ENCODE results near the gene TYW1B. TPM values are rescaled to one million over a fixed set of nuclear protein-coding genes. Genes with fewer than 3 reads are reported as not detected.
"Not testable (repeated sequence)": the region's sequence is repeated elsewhere in the genome, so short reads cannot be mapped to it uniquely, and the experiment has no call there.

TYW1B gene
- total RNA-seq, 5 donors from 2014 or later (not counting 1 experiment from before 2014, with no cell fraction given): 3.7 to 7.3 (median 5.7) TPM

DNA sequence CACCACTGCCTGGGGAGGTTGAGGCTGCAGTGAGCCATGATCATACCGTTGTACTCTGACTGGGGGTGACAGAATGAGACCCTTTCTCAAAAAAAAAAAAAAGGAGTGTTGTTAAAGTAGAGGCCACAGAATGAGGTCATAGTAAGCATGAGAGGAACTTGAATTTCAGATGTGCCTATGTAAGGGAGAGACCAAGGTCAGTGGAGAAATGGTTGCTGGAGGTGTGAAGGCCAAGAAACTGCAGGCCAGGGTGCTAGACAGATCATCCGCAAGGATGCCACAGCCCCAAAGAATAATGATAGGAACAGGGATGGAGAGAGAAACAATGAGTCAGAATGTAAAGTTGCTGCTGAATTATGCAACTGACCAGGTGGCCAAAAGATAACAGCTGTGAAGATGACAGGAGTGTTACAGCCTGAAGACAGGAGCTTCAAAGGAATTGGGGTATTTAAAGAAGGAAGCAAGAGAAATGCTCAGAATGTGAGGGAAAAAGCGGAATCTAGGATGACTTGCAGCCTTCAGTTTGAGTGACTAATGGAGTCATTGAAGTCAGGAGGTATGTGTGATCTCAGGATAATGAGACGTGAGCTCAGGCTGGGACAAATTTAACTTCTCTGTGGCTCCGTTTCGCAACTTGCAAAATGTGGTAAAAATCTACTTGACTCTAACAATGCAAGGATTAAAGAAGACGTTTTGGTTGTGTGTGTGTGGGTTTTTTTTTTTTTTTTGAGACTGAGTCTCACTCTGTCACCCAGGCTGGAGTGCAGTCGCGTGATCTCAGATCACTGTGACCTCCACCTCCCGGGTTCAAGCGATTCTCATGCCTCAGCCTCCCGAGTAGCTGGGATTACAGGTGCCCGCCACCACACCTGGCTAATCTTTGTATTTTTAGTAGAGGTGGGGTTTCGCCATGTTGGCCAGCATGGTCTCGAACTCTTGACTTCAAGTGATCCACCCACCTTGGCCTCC is 22.2 kb downstream of the TYW1B start:
- no peaks in the 10 kb centered on the region for H3K9me3 ChIP-seq
- WGBS (ENCODE audit: insufficient coverage): 84% methylated on average over 4 of the region's 15 CpGs
- H3K4me3 Mint-ChIP-seq: no peak overlapping the region
- ChIA-PET POLR2A (no interaction called here), CTCF (no interaction called here)
- no peak overlapping the region for H3K27ac Mint-ChIP-seq
- DNase-seq (no peak), ATAC-seq (replicated peaks in 1 of 4) (no peak)
- H3K27me3 ChIP-seq (replicated peaks in 1 of 2; ENCODE audit: control insufficient read depth in 2 of 2, extremely low read depth in 1 of 2, insufficient read depth in 2 of 2, low read length in 1 of 2): no peaks in the 10 kb centered on the region
- H3K27ac ChIP-seq (ENCODE audit: low read length): no peak overlapping the region
- H3K27me3 Mint-ChIP-seq: no peaks in the 10 kb centered on the region
- H3K36me3 Mint-ChIP-seq: peaks cover 53% of the 10 kb centered on the region
- H3K9me3 Mint-ChIP-seq: no peaks in the 10 kb centered on the region
- no peaks in the 10 kb centered on the region for H3K4me1 ChIP-seq (ENCODE audit: control insufficient read depth in 1 of 2, extremely low read depth in 1 of 2, insufficient read depth in 2 of 2, low read length in 2 of 2)
- peaks cover 0 to 26% of the 10 kb centered on the region in 2 donors for H3K36me3 ChIP-seq (ENCODE audit: control insufficient read depth in 2 of 2, extremely low read depth in 1 of 2, insufficient read depth in 1 of 2, low read length in 1 of 2)
- no peak overlapping the region for H3K4me3 ChIP-seq (ENCODE audit: control insufficient read depth in 1 of 2, extremely low read depth in 1 of 2, low read length in 1 of 2)
- no peaks in the 10 kb centered on the region for H3K4me1 Mint-ChIP-seq

DNA sequence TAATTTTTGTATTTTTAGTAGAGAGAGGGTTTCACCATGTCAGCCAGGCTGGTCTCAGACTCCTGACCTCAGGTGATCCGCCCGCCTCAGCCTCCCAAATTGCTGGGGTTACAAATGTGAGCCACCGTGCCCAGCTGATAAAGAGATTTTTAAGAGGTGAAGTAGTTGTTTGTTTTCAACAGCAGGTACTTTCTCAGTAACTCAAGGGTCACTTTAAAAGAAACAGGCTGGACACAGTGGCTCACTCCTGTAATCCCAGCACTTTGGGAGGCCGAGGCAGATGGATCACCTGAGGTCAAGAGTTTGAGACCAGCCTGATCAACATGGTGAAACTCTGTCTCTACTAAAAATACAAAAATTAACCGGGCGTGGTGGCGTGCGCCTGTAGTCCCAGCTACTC is 24.2 kb downstream of the TYW1B start:
- H3K27ac Mint-ChIP-seq; ATAC-seq (replicated peaks in 1 of 4); H3K4me3 Mint-ChIP-seq; H3K27me3 Mint-ChIP-seq; H3K27ac ChIP-seq (ENCODE audit: low read length); CTCF ChIA-PET; H3K4me1 ChIP-seq (ENCODE audit: control insufficient read depth in 1 of 2, extremely low read depth in 1 of 2, insufficient read depth in 2 of 2, low read length in 2 of 2); H3K9me3 ChIP-seq; H3K4me1 Mint-ChIP-seq; DNase-seq; H3K9me3 Mint-ChIP-seq; H3K4me3 ChIP-seq (ENCODE audit: control insufficient read depth in 1 of 2, extremely low read depth in 1 of 2, low read length in 1 of 2); H3K27me3 ChIP-seq (replicated peaks in 1 of 2; ENCODE audit: control insufficient read depth in 2 of 2, extremely low read depth in 1 of 2, insufficient read depth in 2 of 2, low read length in 1 of 2); POLR2A ChIA-PET: not testable (repeated sequence)
- H3K36me3 Mint-ChIP-seq: peaks cover 56% of the 10 kb centered on the region
- H3K36me3 ChIP-seq (ENCODE audit: control insufficient read depth in 2 of 2, extremely low read depth in 1 of 2, insufficient read depth in 1 of 2, low read length in 1 of 2): peaks cover 0 to 21% of the 10 kb centered on the region in 2 donors
- 100% methylated on average over 4 of the region's 8 CpGs for WGBS (ENCODE audit: insufficient coverage)

GRCh38 chr7:72801564-72801963 is 26.4 kb downstream of the TYW1B start:
- peaks cover 60% of the 10 kb centered on the region for H3K36me3 Mint-ChIP-seq
- H3K4me3 Mint-ChIP-seq; ATAC-seq (replicated peaks in 1 of 4); H3K4me1 ChIP-seq (ENCODE audit: control insufficient read depth in 1 of 2, extremely low read depth in 1 of 2, insufficient read depth in 2 of 2, low read length in 2 of 2); H3K27ac ChIP-seq (ENCODE audit: low read length); H3K4me1 Mint-ChIP-seq; H3K27me3 ChIP-seq (replicated peaks in 1 of 2; ENCODE audit: control insufficient read depth in 2 of 2, extremely low read depth in 1 of 2, insufficient read depth in 2 of 2, low read length in 1 of 2); CTCF ChIA-PET; H3K27ac Mint-ChIP-seq; H3K9me3 ChIP-seq; DNase-seq; H3K4me3 ChIP-seq (ENCODE audit: control insufficient read depth in 1 of 2, extremely low read depth in 1 of 2, low read length in 1 of 2); POLR2A ChIA-PET; H3K27me3 Mint-ChIP-seq; H3K9me3 Mint-ChIP-seq: not testable (repeated sequence)
- H3K36me3 ChIP-seq (ENCODE audit: control insufficient read depth in 2 of 2, extremely low read depth in 1 of 2, insufficient read depth in 1 of 2, low read length in 1 of 2): peaks cover 9 to 20% of the 10 kb centered on the region in 2 donors
- no CpG with 5 or more reads among the region's 1 CpG for WGBS (ENCODE audit: insufficient coverage)

DNA sequence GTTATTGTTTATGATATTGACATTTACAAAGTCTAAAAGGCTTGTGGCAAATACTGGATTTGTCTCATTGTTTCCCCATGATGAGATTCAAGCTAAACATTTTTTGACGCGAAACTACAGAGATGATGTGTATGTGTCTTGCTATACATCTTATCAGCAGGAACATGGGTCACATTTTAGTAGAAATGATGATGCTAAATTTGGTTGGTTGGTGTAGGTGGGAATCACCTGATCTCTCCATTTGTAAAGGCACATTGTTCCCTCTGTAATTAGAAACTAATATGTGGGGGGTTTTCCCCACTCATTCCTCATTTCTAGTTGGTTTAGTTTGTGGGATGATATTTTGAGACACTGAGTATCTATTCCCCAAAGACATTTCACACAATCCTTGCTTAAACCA is 32.6 kb downstream of the TYW1B start:
- DNase-seq: not testable (repeated sequence)

DNA sequence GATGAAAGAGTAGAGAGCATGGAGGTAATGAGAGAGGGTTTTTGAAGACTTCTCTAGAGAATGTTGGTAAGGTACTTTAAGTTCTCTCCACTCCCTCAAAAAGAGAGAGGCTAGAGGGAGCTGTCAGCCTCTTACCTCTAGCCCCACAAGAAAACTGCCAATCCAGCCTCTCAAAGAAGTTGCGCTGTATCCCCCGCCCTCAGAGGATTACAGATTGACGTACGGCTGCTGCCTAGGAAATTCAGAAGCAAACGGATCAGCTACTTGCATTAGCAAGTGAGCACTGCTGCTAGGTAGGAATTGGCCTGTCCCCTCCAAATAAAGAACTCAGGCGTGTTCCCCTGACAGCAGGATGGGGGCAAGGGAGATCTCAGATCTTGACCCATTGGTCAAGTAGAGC is 34.2 kb downstream of the TYW1B start:
- Mint-ChIP-seq H3K27me3 (no peaks in the 10 kb centered on the region), H3K36me3 (peaks cover 34% of the 10 kb centered on the region), H3K9me3 (peaks cover 0 to 9% (median 0%) of the 10 kb centered on the region in 3 donors), H3K4me3 (no peak overlapping the region), H3K4me1 (no peaks in the 10 kb centered on the region), H3K27ac (no peak overlapping the region)
- Histone ChIP-seq H3K4me3 (ENCODE audit: control insufficient read depth in 1 of 2, extremely low read depth in 1 of 2, low read length in 1 of 2) (no peak overlapping the region), H3K36me3 (ENCODE audit: control insufficient read depth in 2 of 2, extremely low read depth in 1 of 2, insufficient read depth in 1 of 2, low read length in 1 of 2) (peaks cover 7 to 9% of the 10 kb centered on the region in 2 donors), H3K27me3 (replicated peaks in 1 of 2; ENCODE audit: control insufficient read depth in 2 of 2, extremely low read depth in 1 of 2, insufficient read depth in 2 of 2, low read length in 1 of 2) (no peaks in the 10 kb centered on the region), H3K4me1 (ENCODE audit: control insufficient read depth in 1 of 2, extremely low read depth in 1 of 2, insufficient read depth in 2 of 2, low read length in 2 of 2) (no peaks in the 10 kb centered on the region), H3K27ac (ENCODE audit: low read length) (no peak overlapping the region), H3K9me3 (no peaks in the 10 kb centered on the region)
- CTCF ChIA-PET: interaction anchor here in 1 of 2 donors (0.6 kb wide), 1 partner anchor 7 kb away, joined by 4 read pairs; no protein-coding TSS in a partner anchor
- ATAC-seq (replicated peaks in 1 of 4) (no peak), DNase-seq (no peak)
- POLR2A ChIA-PET: no interaction called here
- 100% methylated on average over 5 of the region's 6 CpGs for WGBS (ENCODE audit: insufficient coverage)

More for the DNA sequence above, 32.6 kb downstream of the TYW1B start:
- WGBS (ENCODE audit: insufficient coverage): no CpG with 5 or more reads among the region's 2 CpGs
- H3K4me3 Mint-ChIP-seq; H3K4me3 ChIP-seq (ENCODE audit: control insufficient read depth in 1 of 2, extremely low read depth in 1 of 2, low read length in 1 of 2); H3K4me1 ChIP-seq (ENCODE audit: control insufficient read depth in 1 of 2, extremely low read depth in 1 of 2, insufficient read depth in 2 of 2, low read length in 2 of 2); H3K27ac Mint-ChIP-seq; H3K27me3 ChIP-seq (replicated peaks in 1 of 2; ENCODE audit: control insufficient read depth in 2 of 2, extremely low read depth in 1 of 2, insufficient read depth in 2 of 2, low read length in 1 of 2); H3K4me1 Mint-ChIP-seq; H3K27ac ChIP-seq (ENCODE audit: low read length); CTCF ChIA-PET; H3K9me3 Mint-ChIP-seq; ATAC-seq (replicated peaks in 1 of 4); H3K9me3 ChIP-seq; POLR2A ChIA-PET; H3K36me3 ChIP-seq (ENCODE audit: control insufficient read depth in 2 of 2, extremely low read depth in 1 of 2, insufficient read depth in 1 of 2, low read length in 1 of 2); H3K27me3 Mint-ChIP-seq: not testable (repeated sequence)
- peaks cover 39% of the 10 kb centered on the region for H3K36me3 Mint-ChIP-seq

GRCh38 chr7:72790698-72791060 is 37.3 kb downstream of the TYW1B start:
- CTCF ChIA-PET; H3K4me3 Mint-ChIP-seq; H3K9me3 Mint-ChIP-seq; POLR2A ChIA-PET; H3K4me1 Mint-ChIP-seq; H3K27me3 Mint-ChIP-seq; H3K27me3 ChIP-seq (replicated peaks in 1 of 2; ENCODE audit: control insufficient read depth in 2 of 2, extremely low read depth in 1 of 2, insufficient read depth in 2 of 2, low read length in 1 of 2); H3K9me3 ChIP-seq; H3K27ac Mint-ChIP-seq; H3K27ac ChIP-seq (ENCODE audit: low read length); H3K36me3 ChIP-seq (ENCODE audit: control insufficient read depth in 2 of 2, extremely low read depth in 1 of 2, insufficient read depth in 1 of 2, low read length in 1 of 2); H3K4me3 ChIP-seq (ENCODE audit: control insufficient read depth in 1 of 2, extremely low read depth in 1 of 2, low read length in 1 of 2); ATAC-seq (replicated peaks in 1 of 4); H3K4me1 ChIP-seq (ENCODE audit: control insufficient read depth in 1 of 2, extremely low read depth in 1 of 2, insufficient read depth in 2 of 2, low read length in 2 of 2); DNase-seq: not testable (repeated sequence)
- H3K36me3 Mint-ChIP-seq: peaks cover 17% of the 10 kb centered on the region
- no CpG with 5 or more reads among the region's 3 CpGs for WGBS (ENCODE audit: insufficient coverage)

Data from T-cell (primary cell).